ENCODE measurements around the gene ZNF644.
"Not testable (repeated sequence)": the region's sequence is repeated elsewhere in the genome, so short reads cannot be mapped to it uniquely, and the experiment has no call there.

Gene ZNF644

DNA sequence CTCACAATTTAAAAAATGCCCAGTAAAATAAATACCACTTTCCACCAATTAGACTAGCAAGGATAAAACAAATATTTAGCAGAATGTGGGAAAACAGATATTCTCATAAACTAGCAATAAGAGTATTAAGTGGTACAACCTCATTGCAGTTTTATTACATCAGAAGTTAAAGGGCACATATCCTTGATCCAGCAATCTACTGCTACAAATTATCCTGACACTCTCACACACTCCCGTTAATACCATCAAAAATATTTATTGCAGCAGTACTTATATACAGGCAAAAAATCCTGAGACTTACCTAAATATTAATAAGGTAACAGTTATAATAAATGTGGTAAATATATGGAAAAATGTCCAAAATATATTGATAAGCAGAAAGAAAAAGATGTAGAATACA is 44.3 kb downstream of the ZNF644 start:
- DNase-seq: no peak

DNA sequence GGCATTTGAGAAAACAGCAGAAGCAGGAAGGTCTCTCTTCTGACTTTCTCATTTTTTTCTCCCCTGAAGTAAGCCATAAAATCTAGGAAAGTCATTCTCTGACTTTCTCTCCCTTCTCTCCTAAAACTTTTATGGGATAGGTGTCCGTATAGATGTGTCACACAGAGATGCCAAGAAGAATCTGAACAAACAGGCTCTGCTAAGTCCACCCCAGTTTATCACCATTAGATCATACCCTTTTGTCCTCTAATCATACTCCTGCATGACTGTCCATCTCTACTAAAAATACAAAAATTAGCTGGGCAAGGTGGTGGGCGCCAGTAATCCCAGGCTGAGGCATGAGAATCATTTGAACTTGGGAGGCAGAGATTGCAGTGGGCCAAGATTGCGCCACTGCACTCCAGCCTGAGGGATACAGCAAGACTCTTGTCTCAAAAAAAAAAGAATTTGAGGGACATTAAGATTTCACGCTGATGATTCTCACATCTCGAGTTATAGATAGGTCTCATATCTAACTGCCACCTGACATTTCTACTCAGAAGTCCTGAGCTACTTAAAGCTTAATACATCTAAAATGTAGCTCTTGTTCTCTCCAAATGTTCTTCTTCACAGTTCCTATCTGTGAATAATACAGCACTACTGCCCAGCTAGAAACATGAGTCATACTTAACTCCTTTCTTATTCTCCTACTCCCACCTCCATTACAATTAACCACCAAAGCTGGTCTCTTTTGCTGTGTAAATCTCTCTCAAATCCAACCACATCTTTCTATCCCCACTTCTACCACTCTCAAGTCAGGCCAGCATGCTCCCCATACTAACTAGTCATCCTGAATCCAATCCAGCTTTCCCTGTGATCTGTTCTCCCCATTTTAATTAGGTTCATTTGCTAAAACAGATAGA is 47.7 kb downstream of the ZNF644 start:
- no peak for DNase-seq

- no peak for DNase-seq
Observed at GRCh38 chr1:90970208-90970607, 51.6 kb downstream of the ZNF644 start.

GRCh38 chr1:90969241-90969640 is 52.6 kb downstream of the ZNF644 start:
- no peak for DNase-seq

DNA sequence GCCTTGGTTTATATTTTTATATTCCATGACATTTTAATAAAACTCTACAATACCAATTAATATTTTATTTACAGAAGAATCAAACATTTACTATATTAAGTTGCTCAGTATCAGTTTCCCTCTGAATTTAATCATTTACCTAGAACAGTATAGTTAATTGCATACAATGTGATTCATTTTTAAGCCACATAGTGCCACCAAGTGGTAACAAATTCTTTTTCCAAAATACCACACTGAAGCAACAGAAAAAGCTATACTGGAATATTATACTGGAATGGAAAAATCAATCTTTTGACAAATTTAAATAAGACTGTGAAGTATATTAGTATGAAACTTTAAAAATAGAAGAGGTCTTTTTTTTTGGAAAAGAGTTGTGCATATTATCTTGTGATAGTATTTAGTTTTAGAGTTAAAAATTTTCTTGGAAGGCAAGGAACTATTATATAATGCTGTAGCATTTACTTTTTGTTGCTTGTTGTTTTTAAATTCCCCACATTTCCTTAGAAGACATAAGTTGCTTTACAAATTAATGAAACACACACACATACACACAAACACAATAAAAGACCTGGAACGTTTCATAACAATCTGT is 57.3 kb downstream of the ZNF644 start:
- DNase-seq: no peak

DNA sequence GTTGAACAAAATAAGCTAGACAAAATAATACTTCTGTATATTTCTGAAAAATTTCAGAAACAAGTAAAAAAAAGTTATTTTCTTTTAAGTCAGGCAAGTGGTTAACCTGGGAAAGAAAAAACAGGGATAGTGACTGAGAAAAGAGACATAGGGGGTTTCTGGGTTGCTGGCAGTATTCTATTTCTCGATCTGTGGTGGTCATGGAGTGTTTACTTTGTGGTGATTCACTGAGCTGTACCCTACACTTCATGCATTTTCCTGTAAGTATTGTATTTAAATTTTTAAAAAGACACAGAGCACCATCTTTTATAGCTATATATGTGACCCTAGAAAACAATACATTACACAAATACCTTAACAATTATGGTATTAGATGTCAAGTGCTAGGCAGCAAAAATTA is 58.2 kb downstream of the ZNF644 start:
- no peak for DNase-seq

GRCh38 chr1:90963236-90963635 is 58.6 kb downstream of the ZNF644 start:
- DNase-seq: no peak

DNA sequence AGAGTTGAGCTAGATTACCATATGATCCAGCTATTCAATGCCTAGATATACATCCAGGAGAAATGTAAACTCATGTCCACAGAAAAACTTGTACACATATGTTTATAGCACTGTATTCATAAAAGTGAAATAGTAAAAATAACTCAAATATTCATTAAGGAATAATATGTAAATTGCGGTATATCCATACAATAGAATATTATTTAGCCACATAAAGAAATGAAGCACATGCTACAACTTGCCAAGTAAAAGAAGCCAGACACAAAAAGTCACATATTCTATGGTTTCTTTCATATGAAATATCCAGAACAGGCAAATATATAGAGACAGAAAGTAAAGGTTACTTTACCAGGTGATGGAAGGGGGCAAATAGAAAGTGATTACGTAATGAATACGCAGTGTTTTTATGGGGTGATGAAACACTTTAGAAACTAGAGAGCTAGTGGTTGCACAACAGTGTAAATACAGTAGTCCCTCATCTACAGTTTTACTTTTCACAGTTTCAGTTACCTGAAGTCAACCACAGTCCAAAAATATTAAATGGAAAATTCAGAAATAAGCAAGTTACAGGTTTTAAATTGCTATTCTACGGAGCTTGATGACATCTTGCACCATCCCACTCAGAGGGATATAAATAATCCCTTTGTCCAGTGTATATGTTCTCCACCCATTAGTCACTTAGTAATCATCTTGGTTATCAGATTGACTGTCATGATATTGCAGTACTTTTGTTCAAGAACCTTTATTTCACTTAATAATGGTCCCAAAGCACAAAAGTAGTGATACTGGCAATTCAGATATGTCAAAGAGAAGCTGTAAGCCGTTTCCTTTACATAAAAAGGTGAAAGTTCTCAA is 62.3 kb downstream of the ZNF644 start:
- DNase-seq: no peak

- DNase-seq: no peak
Observed at GRCh38 chr1:90957497-90957896, 64.3 kb downstream of the ZNF644 start.

DNA sequence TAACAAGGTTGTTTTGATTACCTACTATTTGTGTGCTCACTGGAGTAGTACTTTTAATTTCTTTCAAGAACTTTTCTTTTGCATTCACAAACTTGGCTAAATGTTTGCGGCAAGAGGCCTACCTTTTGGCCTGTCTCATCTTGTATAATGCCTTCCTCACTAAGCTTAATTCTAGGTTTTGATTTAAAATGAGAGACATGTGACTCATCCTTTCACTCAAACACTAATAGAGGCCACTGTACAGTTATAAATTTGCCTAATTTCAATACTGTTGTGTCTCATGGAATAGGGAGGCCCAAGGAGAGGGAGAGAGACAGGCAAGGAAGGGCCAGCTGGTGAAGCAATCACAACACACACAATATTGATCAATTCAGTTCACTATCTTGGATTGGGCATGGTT is 66.1 kb downstream of the ZNF644 start:
- no peak for DNase-seq

DNA sequence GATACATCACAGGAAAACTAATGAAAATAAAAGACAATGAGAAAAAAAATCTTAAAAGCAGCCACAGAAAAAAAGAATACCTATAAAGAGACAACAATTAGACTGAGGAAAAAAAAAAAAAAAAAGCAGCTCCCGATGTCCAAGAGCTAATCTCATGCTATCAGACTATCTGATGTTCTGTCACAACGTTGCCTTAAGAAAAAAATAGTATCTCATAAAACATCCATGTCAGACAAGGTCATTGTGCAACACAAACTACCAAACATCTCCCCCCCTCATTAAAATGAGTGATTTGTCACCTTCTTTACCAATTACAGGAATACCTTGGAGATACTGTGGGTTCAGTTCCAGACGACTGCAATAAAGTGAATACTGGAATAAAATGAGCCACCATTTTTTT is 68.9 kb downstream of the ZNF644 start:
- DNase-seq: no peak

GRCh38 chr1:90951009-90951408 is 70.8 kb downstream of the ZNF644 start:
- no peak for DNase-seq

DNA sequence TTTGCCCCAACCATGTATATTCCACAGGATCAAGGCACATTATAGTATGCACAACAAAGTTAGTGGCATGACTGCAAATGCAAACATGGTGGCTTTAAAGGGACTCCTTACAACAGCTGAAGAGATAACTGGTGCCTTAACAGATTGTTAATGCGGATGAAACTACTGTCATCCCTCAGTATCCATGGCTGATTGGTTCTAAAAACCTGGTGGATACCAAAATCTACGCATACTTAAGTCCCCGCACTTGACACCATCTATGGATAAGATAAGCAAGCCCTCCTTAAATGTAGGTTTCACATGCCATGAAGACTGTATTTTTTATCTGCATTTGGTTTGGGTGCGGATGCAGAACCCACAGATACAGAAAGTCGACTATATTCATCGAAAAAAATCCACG is 73.5 kb downstream of the ZNF644 start:
- DNase-seq: no peak

GRCh38 chr1:90946630-90947029 is 75.2 kb downstream of the ZNF644 start:
- no peak for DNase-seq

- no peak for DNase-seq
Observed at GRCh38 chr1:90945287-90945686, 76.5 kb downstream of the ZNF644 start.

- no peak for DNase-seq
Observed at GRCh38 chr1:90943966-90944365, 77.9 kb downstream of the ZNF644 start.

GRCh38 chr1:90940746-90941145 is 81.1 kb downstream of the ZNF644 start:
- no peak for DNase-seq

DNA sequence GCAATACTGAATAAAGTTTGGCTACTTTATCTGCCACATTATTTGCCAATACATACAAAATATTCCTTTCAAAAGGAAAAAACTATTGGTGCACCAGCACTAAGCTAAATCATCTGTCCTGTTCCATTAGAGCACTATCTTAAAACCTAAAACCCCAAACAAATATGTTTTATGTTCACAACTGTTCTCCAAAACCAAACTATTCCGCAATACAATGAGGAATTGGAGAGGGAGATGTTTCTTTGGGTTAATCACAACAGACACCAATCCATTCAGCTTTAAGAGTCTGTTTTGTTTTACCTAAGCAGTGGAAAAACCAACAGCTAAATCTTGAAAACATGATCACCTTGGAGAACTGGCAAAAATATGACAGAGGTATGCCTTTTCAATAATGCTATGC is 85.1 kb downstream of the ZNF644 start:
- DNase-seq: no peak

GRCh38 chr1:90936061-90936460 is 85.8 kb downstream of the ZNF644 start:
- no peak for DNase-seq

DNA sequence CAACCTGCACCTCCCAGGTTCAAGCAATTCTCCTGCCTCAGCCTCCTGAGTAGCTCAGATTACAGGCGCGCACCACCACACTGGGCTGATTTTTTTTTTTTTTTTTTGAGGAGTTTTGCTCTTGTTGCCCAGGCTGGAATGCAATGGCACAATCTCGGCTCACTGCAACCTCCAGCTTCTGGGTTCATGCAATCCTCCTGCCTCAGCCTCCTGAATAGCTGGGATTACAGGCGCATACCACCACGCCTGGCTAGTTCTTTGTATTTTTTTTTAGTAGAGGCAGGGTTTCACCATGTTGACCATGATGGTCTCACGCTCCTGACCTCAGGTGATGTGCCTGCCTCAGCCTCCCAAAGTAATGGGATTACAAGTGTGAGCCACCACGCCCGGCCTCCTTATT is 93.6 kb downstream of the ZNF644 start:
- not testable (repeated sequence) for DNase-seq

- DNase-seq: not testable (repeated sequence)
Observed at GRCh38 chr1:90927674-90928073, 94.2 kb downstream of the ZNF644 start.

- no peak for DNase-seq
Observed at GRCh38 chr1:90926971-90927370, 94.9 kb downstream of the ZNF644 start.

All from NCI-H1092 (cell line).